ENCODE data around the gene BGN. TPM values are rescaled to one million over a fixed set of nuclear protein-coding genes. Genes with fewer than 3 reads are reported as not detected.

Gene BGN
- total and polyA plus RNA-seq, 10 of the 15 experiments (the other 5 are each of a cell fraction or from before 2014, with no cell fraction given): 0.06 to 0.18 (median 0.12) TPM; not detected in 7

DNA sequence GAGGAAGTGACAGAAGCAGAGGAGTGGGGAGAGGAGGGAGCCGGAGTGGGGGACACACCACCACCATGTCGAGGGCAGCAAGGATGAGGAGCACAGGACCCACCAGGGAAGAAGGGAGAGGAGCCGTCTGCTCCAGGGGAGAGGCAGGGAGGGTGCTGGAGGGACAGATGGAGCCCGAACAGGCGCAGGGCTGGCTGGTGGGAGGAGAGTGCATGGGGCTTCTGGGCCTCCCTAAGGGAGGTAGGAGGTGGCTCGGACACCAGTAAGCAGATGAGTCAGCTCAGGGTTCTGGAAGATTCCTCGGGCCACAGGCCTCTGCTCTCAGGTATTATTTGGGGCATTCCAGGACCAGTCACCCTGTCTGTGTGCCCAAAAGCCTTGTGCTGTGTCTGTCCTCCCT, 52.4 kb downstream of the BGN start:
- Histone ChIP-seq H3K79me2 (ENCODE audit: control insufficient read depth, insufficient read depth, low read length) (no peaks in the 10 kb centered on the region), H2AFZ (ENCODE audit: control insufficient read depth, low read depth, low read length) (no peak overlapping the region), H4K20me1 (ENCODE audit: control insufficient read depth, insufficient read depth) (no peaks in the 10 kb centered on the region), H3K4me3 (no peak overlapping the region), H3K4me2 (ENCODE audit: control insufficient read depth, insufficient read depth) (no peak overlapping the region), H3K27me3 (replicated peaks in 1 of 2; ENCODE audit: control insufficient read depth in 2 of 2, insufficient read depth in 2 of 2, low read length in 1 of 2) (no peaks in the 10 kb centered on the region), H3K9ac (ENCODE audit: control insufficient read depth, insufficient read depth, low read length) (no peak overlapping the region), H3K4me1 (ENCODE audit: control insufficient read depth, insufficient read depth, low read length) (no peaks in the 10 kb centered on the region), H3K27ac (ENCODE audit: control insufficient read depth, insufficient read depth) (no peak overlapping the region), H3K36me3 (ENCODE audit: control insufficient read depth in 2 of 2, insufficient read depth in 2 of 2, low read length in 1 of 2) (no peaks in the 10 kb centered on the region), H3K9me3 (replicated peaks; ENCODE audit: control insufficient read depth, insufficient read depth, low read length) (no peaks in the 10 kb centered on the region)
- ChIA-PET SMC1A (ENCODE audit: uncharacterized antibody, unreplicated experiment) (interaction anchor here (1.0 kb wide), 1 partner anchor 8 kb away, joined by 3 read pairs; no protein-coding TSS in a partner anchor), POLR2A (no interaction called here), CTCF (no interaction called here), RAD21 (ENCODE audit: unreplicated experiment) (no interaction called here)
- no peak for FAIRE-seq
- DNase-seq (ENCODE audit: low read depth, low spot score): no peak
- 1% methylated on average over 6 of the region's 7 CpGs for WGBS (ENCODE audit: insufficient coverage, insufficient replicate concordance, low lambda C conversion rate, missing lambda C conversion rate)
- ATAC-seq: peak; percentile 37
- in situ Hi-C loops (cut with MboI) (no loop called here), intact Hi-C loops (cut with micrococcal nuclease; ENCODE audit: unreplicated experiment) (no loop called here)
- TF ChIP-seq TCF7 (IDR thresholded peaks at IDR 0.05; ENCODE audit: borderline replicate concordance) (no peak), SP1 (IDR thresholded peaks at IDR 0.05; ENCODE audit: low read depth, low read length) (no peak), RAD51 (IDR thresholded peaks at IDR 0.05) (no peak), LARP7 (IDR thresholded peaks at IDR 0.05) (no peak)
- TF ChIP-seq, protein P1, sequence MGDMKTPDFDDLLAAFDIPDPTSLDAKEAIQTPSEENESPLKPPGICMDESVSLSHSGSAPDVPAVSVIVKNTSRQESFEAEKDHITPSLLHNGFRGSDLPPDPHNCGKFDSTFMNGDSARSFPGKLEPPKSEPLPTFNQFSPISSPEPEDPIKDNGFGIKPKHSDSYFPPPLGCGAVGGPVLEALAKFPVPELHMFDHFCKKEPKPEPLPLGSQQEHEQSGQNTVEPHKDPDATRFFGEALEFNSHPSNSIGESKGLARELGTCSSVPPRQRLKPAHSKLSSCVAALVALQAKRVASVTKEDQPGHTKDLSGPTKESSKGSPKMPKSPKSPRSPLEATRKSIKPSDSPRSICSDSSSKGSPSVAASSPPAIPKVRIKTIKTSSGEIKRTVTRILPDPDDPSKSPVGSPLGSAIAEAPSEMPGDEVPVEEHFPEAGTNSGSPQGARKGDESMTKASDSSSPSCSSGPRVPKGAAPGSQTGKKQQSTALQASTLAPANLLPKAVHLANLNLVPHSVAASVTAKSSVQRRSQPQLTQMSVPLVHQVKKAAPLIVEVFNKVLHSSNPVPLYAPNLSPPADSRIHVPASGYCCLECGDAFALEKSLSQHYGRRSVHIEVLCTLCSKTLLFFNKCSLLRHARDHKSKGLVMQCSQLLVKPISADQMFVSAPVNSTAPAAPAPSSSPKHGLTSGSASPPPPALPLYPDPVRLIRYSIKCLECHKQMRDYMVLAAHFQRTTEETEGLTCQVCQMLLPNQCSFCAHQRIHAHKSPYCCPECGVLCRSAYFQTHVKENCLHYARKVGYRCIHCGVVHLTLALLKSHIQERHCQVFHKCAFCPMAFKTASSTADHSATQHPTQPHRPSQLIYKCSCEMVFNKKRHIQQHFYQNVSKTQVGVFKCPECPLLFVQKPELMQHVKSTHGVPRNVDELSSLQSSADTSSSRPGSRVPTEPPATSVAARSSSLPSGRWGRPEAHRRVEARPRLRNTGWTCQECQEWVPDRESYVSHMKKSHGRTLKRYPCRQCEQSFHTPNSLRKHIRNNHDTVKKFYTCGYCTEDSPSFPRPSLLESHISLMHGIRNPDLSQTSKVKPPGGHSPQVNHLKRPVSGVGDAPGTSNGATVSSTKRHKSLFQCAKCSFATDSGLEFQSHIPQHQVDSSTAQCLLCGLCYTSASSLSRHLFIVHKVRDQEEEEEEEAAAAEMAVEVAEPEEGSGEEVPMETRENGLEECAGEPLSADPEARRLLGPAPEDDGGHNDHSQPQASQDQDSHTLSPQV (IDR thresholded peaks at IDR 0.05): no peak
- TF ChIP-seq, protein P2, sequence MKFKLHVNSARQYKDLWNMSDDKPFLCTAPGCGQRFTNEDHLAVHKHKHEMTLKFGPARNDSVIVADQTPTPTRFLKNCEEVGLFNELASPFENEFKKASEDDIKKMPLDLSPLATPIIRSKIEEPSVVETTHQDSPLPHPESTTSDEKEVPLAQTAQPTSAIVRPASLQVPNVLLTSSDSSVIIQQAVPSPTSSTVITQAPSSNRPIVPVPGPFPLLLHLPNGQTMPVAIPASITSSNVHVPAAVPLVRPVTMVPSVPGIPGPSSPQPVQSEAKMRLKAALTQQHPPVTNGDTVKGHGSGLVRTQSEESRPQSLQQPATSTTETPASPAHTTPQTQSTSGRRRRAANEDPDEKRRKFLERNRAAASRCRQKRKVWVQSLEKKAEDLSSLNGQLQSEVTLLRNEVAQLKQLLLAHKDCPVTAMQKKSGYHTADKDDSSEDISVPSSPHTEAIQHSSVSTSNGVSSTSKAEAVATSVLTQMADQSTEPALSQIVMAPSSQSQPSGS (IDR thresholded peaks at IDR 0.05; ENCODE audit: low read length): no peak
- no TSS peak for BruUV-seq (replicated peaks)

All from GM12878 (cell line).